Fibroblast of upper back skin (primary cell): ENCODE data around the gene POPDC2.
"Not testable (repeated sequence)": the region's sequence is repeated elsewhere in the genome, so short reads cannot be mapped to it uniquely, and the experiment has no call there.

ENCODE experiments used
- DNase-seq: peaks from one replicate; pipeline ENCODE4 v3.0.0-alpha.2; 2013

POPDC2 gene

DNA sequence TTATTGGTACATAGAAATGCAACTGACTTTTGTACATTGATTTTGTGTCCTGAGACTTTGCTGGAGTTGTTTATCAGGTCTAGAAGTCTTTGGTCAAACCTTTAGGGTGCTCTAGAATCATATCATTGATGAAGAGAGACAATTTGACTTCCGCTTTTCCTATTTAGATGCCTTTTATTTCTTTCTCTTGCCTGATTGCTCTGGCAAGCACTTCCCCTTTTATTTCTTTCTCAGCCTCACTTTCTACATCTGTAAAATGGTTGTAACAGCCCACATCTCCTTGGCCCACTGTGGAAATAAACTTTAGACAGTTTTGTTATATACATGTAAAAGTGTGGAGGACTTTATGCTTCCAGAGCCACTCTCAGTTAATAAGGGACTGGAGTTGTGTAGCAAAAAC is 48.7 kb downstream of the POPDC2 start:
- DNase-seq: no peak

DNA sequence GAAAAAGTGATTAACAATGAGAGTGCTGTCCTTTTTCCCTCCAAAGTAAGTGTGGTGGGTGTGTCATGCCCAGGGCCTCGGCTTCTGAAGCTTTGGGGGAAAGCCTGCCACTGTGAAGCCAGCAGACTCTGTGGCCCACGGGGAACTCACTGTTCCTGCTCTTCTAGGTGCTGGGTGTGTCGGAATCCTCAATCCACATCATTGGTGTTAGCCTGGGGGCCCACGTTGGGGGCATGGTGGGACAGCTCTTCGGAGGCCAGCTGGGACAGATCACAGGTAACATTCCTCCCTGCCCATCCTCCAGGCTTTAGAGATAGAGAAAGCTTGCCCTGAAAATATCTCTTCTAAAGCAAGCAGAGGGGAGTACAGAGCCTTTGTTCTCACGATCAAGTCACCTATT is 51.1 kb downstream of the POPDC2 start:
- DNase-seq: no peak

DNA sequence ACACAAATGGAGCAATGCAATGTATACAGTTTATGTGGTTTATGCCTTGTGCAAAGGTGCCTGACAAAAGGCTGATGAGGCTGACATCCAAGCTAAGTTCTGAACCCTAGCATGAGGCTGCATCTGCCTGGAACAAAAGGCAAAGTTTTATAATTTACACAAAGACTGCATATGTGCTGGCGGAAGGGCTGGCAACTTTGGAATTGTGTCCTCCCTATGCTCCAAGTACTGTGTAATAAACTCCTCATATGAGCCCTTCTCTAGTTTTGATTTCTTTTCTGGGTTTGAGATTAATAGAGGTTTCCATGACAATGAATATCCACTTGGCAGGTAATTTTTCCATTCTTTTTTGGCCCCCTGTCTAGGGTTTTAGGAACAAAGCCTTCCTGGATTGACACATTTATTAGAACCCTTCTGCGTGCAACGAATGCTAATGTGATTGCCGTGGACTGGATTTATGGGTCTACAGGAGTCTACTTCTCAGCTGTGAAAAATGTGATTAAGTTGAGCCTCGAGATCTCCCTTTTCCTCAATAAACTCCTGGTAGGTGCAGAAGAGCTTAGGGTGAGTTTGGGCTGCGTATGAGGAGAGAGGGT is 51.9 kb downstream of the POPDC2 start:
- DNase-seq: no peak

- DNase-seq: peak; percentile 79
These were observed 55.5 kb downstream of the POPDC2 start for GRCh38 chr3:119604878-119605277.

GRCh38 chr3:119602676-119603075 is 57.7 kb downstream of the POPDC2 start:
- no peak for DNase-seq

DNA sequence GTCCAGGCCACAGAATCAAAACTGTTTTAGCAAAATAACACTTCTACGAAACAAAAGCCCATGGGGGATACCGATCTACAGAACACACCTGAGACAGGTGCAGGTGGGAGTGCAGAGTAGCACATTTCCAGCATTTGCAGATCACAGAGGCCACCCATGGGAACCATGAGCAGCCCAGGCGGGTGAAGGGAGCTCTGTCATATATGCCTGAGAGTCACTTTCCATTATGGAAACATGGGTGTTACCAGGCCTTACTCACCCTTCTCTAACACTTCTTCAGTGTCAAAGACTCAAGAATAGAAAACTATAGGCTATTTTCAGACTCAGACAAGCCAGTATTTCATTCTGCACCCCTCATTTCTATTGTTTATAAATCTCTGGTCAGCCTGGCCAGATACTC is 59.2 kb downstream of the POPDC2 start:
- DNase-seq: no peak

DNA sequence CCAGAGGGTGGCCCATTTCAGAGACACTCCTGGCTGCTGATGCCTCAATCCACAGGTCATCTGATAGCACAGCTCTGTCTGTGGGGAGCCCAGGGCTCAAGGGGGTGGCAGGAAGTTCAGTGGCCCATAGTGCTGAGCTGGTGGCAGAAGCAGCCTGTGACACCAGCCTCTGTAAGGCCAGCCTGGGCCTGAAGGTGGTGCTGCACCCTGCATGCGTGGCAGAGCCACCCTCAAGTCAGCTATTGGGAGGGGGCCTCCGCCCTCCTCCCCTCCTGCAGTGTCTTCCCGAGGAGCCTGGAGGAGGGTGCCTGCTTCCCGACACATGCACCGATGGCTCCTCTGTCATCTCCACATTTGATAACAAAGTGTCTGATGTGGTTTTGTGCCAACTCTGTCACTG is 59.7 kb downstream of the POPDC2 start:
- no peak for DNase-seq

DNA sequence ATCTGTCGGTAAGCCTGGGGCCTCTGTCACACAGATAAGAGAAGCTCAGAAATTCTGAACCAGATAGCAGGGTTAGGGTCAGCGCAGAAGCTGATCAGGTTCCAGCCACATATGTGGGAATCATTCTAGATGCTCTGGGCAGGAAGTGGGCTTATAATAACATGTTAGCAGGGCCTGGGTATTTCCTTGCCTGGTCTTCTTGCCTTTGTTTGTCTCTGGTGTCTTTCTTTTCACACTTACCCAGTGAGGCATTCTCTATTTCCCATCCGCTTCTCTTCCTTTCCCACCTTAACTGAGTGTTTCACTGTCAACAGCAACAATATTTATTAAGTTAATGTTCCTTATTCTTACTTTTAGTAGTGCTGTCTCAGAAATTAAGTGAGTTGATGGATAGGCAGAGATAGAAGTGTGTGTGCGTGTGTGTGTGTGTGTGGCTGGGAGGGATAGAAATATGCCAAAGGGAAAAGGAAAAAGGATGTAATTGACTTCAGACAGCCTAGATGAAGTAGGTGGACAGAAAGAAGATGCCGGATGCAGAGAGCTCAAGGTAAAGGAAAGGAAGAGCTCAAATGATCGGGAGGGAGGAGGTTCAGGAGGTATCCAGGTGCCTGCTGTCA is 60.7 kb downstream of the POPDC2 start:
- DNase-seq: no peak

DNA sequence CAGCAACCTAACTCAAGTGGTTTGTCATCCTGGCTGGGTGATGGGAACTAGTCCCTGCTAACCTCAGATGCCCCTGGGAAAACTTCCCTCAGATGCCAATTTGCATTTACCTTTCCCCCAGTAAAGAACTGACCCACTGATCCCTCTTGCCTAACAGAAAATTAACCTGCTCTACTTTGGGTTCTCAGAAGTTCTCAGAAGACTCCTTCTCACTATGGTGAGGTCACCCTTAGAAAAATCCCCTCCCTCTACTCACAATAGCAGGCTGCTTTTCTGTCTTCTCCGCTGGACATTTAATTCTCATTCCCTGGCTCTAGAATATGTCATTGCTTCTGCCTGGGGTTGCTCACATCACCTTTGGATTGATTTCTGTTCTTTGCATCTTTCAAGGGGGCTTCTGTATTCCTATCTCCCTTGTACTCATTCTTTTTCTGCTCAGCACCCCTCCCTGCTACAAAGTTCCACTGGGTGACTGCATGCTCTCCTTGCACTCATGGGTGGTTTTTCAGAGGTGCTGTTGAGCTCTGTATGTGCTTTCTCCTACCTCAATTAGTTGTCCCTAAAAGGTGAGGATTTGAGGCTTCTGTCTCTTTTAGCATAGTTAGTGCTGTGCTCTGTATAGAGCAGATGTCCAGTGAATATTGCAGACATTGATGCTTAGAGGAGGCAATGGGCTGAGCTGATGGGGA is 61.8 kb downstream of the POPDC2 start:
- DNase-seq: no peak

- no peak for DNase-seq
These were observed 62.7 kb downstream of the POPDC2 start, which contains the start of gene PLA1A for GRCh38 chr3:119597548-119598288. Gene PLA1A (plus strand): TSS chr3:119597885. CDS start chr3:119597914, 29 bp downstream.

DNA sequence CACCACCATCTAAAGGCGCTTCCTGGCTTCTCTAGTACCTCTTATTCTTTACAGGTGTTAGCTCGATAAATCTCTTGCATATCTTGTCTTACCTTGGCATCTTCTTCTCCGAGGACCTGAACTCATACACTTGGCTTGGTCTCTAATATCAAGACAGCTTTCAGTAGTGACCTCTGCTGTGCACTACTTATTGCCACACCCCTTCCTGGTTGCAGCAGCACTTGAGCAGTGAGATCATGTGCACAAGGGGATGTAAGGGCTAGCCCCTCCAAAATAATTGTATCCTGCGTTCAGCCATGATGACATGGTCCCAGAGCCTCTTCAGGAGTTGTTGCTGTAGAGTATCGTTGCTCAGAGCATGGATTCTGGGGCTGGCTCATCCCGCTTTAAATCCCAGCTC is 64.0 kb downstream of the POPDC2 start:
- no peak for DNase-seq

DNA sequence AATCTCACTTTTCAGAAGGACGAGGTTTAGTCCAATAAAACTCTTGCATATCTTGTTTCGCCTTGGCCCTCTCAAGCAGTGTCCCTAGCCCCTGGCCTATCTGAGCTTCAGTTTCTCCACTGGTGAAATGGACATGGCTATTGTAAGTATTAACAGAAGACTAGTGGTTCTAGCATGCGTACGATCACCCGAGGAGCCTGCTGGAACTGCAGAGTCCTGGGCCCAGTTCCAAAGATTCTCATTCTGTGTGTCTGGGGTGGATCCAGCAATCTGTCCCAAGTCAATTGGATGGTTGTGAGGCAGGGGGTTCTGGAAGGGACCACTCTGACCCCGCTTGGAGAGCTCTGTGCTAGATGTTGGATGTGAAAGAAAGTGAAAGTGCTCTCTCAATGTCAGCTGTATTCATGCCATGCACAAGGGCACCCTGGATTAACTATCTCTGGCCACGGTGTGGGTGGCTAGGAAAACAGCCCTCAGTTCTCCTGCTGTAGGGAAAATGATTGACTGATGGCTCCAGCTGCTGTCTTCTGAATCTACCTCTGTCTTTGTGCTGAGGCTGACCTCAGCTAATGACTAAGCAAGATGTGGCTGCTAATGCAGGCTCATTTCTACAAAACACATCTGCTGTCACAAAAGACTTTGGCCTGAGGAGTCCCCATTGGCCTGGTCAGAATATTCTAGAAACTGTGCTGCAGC is 64.6 kb downstream of the POPDC2 start:
- DNase-seq: no peak

- DNase-seq: not testable (repeated sequence)
These were observed 65.5 kb downstream of the POPDC2 start for GRCh38 chr3:119594929-119595328.

GRCh38 chr3:119594066-119594465 is 66.3 kb downstream of the POPDC2 start:
- DNase-seq: peak; percentile 26

DNA sequence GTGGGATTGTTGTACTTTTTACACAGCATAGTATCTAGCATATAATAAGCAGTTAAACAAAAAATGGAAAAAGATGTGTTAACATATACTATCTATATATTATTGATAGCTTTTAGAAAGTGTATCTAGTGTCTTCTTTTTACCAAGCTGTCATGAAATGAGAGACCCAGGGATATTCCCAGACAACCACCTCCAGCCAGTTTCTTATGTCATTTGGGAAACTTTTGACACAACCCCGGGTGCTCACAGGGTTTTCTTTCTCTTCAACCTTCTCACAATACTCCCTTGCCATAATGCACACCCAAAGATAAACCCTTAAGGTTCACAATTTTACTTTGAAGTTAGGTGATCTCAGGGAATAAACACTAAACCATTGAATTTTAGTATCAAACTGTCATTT is 67.5 kb downstream of the POPDC2 start:
- no peak for DNase-seq
